Vagina (tissue), 2 donors: Measurements from ENCODE around the gene ZNF432.

Experiments
- POLR2A ChIP-seq, 2 donors: fragments of 450-650 bp; IDR thresholded peaks; one replicate each; pipeline ENCODE4 v1.6.1; 2017; ENCODE audit warnings: antibody characterized with exemption in 2 of 2, mild to moderate bottlenecking in 2 of 2, moderate library complexity in 2 of 2
- POLR2AphosphoS5 ChIP-seq, 2 donors: sonication (generic); formaldehyde crosslinking; IDR thresholded peaks; one replicate each; pipeline ENCODE4 v1.9.0; 2017; ENCODE audit warnings: antibody characterized with exemption in 2 of 2, mild to moderate bottlenecking in 2 of 2, low read depth in 1 of 2; ENCODE audit not compliant: insufficient read depth in 1 of 2
- TF ChIP-seq, protein P1 (sequence below), 3 experiments: fragments of 450-650 bp in 2 of 3; fragments of 200-600 bp in 1 of 3; sonication (generic) in 1 of 3; IDR thresholded peaks; one replicate each; pipeline ENCODE4 v1.5.1; 2017 to 2019; ENCODE audit warnings: antibody characterized with exemption in 3 of 3, mild to moderate bottlenecking in 2 of 3, moderate library complexity in 2 of 3

DNA sequence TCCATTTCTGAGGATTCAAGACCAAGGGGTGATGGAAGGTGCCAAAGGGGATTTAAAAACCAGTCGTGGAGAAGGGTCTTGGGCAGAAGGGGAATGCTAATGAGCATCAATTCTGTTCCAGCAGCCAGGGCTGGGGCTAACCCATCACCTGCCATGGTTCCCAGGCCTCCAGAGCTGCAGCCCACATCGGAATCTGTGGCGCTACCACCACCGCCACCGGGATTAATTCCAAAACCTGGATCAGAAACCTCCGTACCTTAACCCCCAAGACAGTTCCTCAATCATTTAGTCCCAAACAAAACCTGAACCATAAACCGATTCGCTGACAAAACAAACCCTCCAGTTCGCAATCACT is 41.2 kb downstream of the ZNF432 start:
- TF ChIP-seq POLR2A (IDR thresholded peaks at IDR 0.05) (no peak), POLR2AphosphoS5 (IDR thresholded peaks at IDR 0.05; ENCODE audit: insufficient read depth in 1 of 2, low read depth in 1 of 2) (no peak)
- TF ChIP-seq, protein P1, sequence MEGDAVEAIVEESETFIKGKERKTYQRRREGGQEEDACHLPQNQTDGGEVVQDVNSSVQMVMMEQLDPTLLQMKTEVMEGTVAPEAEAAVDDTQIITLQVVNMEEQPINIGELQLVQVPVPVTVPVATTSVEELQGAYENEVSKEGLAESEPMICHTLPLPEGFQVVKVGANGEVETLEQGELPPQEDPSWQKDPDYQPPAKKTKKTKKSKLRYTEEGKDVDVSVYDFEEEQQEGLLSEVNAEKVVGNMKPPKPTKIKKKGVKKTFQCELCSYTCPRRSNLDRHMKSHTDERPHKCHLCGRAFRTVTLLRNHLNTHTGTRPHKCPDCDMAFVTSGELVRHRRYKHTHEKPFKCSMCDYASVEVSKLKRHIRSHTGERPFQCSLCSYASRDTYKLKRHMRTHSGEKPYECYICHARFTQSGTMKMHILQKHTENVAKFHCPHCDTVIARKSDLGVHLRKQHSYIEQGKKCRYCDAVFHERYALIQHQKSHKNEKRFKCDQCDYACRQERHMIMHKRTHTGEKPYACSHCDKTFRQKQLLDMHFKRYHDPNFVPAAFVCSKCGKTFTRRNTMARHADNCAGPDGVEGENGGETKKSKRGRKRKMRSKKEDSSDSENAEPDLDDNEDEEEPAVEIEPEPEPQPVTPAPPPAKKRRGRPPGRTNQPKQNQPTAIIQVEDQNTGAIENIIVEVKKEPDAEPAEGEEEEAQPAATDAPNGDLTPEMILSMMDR (IDR thresholded peaks at IDR 0.05): no peak
